K562 (cell line): Measurements from ENCODE around the gene POLR3K. TPM values are rescaled to one million over a fixed set of nuclear protein-coding genes. Genes with fewer than 3 reads are reported as not detected.

Experiments used
- FOXK1 ChIP-seq: sonication (generic); formaldehyde crosslinking; IDR thresholded peaks from 2 replicates; pipeline ENCODE4 v1.8.0; 2022; ENCODE audit warnings: missing genetic modification reagents, mild to moderate bottlenecking, borderline replicate concordance
- HNRNPK ChIP-seq: fragments of 200-400 bp; formaldehyde crosslinking; IDR thresholded peaks from one replicate; pipeline ENCODE4 v1.6.1; 2018; ENCODE audit warnings: mild to moderate bottlenecking, low read depth, low read length; ENCODE audit not compliant: poor library complexity, severe bottlenecking
- KDM4B ChIP-seq, 2 experiments: fragments of 450-650 bp in 1 of 2; sonication (generic) in 1 of 2; IDR thresholded peaks; 2 replicates each; pipeline ENCODE4 v1.6.1; 2016 to 2017; ENCODE audit warnings: borderline replicate concordance in 2 of 2, antibody characterized with exemption in 1 of 2, low read depth in 1 of 2, mild to moderate bottlenecking in 1 of 2
- MXI1 ChIP-seq: IDR thresholded peaks from 2 replicates; pipeline ENCODE4 v1.6.1; 2011; ENCODE audit warnings: low read depth, mild to moderate bottlenecking, improper control_type of control experiment, low read length
- MYC ChIP-seq, 2 experiments: fragments of 250-450 bp in 1 of 2; sonication (Bioruptor Pico) in 1 of 2; IDR thresholded peaks; 2 replicates each; pipeline versions ENCODE4 v1.5.1 to v1.6.1; 2012 to 2021; ENCODE audit warnings: low read depth in 2 of 2, borderline replicate concordance in 1 of 2, improper control_type of control experiment in 1 of 2, low read length in 1 of 2, mild to moderate bottlenecking in 1 of 2, moderate library complexity in 1 of 2
- OTX1 ChIP-seq: fragments of 450-650 bp; formaldehyde crosslinking; IDR thresholded peaks from 2 replicates; pipeline ENCODE4 v1.4.0; 2022; ENCODE audit warnings: mild to moderate bottlenecking
- POLR2AphosphoS2 ChIP-seq: IDR thresholded peaks from 2 replicates; pipeline ENCODE4 v1.6.1; 2012; ENCODE audit warnings: low read length, improper control_type of control experiment
- SREBF1 ChIP-seq: fragments of 150-350 bp; IDR thresholded peaks from 2 replicates; pipeline ENCODE4 v1.6.1; 2014; ENCODE audit warnings: antibody characterized with exemption, low read depth, low read length, borderline replicate concordance
- SRSF9 ChIP-seq: fragments of 200-400 bp; formaldehyde crosslinking; IDR thresholded peaks from 2 replicates; pipeline ENCODE4 v1.6.1; 2017; ENCODE audit warnings: low read depth, low read length, borderline replicate concordance
- THRAP3 ChIP-seq: fragments of 450-650 bp; IDR thresholded peaks from 2 replicates; pipeline ENCODE4 v1.6.1; 2016; ENCODE audit warnings: mild to moderate bottlenecking, inconsistent platforms, borderline replicate concordance
- ZNF830 ChIP-seq: fragments of 250-450 bp; sonication (Bioruptor Pico); IDR thresholded peaks from 2 replicates; pipeline ENCODE4 v1.5.0; 2021; ENCODE audit warnings: mild to moderate bottlenecking
- polyA plus RNA-seq, 8 experiments: library from polyadenylated mRNA; depleted of rRNA in 4 of 8; stranded (reverse) in 5 of 8; unstranded in 3 of 8; fragments of >200 nt; fragmentation: Nextera tagmentation in 2 of 8; fragmentation: Illumina TruSeq in 1 of 8; extraction: Ambion mirVana in 2 of 8; extraction: Trizol in 1 of 8; gene quantifications; 2 replicates each; pipeline versions ENCODE4 v1.2.1 to v1.2.3, GENCODE V29; 2011 to 2014; ENCODE audit warnings: inconsistent platforms in 1 of 8, missing spikeins in 1 of 8
- total RNA-seq, 7 experiments: library from RNA; depleted of rRNA in 6 of 7; stranded (reverse); fragments of >200 nt in 6 of 7; fragmentation: Illumina TruSeq in 2 of 7; extraction: Trizol in 2 of 7; gene quantifications; 2 replicates each; pipeline versions ENCODE4 v1.2.1 to v1.2.3, GENCODE V29; 2011 to 2021; ENCODE audit warnings: low replicate concordance in 1 of 7
- TF ChIP-seq, protein P1 (sequence below): fragments of 450-650 bp; IDR thresholded peaks from 2 replicates; pipeline ENCODE4 v1.6.1; 2016; ENCODE audit warnings: low read depth
- TF ChIP-seq, protein P2 (sequence below), 3 experiments: fragments of 200-800 bp in 1 of 3; fragments of 250-450 bp in 1 of 3; fragments of 450-650 bp in 1 of 3; sonication (Bioruptor Pico) in 1 of 3; sonication (Bioruptor generic) in 1 of 3; formaldehyde crosslinking in 1 of 3; IDR thresholded peaks; 2 replicates each; pipeline versions ENCODE4 v1.6.1 to v1.8.0; 2016 to 2022; ENCODE audit warnings: mild to moderate bottlenecking in 2 of 3, missing genetic modification characterization in 2 of 3, missing compliant biosample characterization in 1 of 3, moderate library complexity in 1 of 3
- TF ChIP-seq, protein P3 (sequence below): sonication (generic); formaldehyde crosslinking; IDR thresholded peaks from 2 replicates; pipeline ENCODE4 v1.8.1; 2022; ENCODE audit warnings: missing genetic modification reagents

Gene POLR3K
- total and polyA plus RNA-seq, 9 of the 15 experiments (the other 6 are each of a cell fraction or from before 2014, with no cell fraction given): 42.1 to 315 (median 86.7) TPM

DNA sequence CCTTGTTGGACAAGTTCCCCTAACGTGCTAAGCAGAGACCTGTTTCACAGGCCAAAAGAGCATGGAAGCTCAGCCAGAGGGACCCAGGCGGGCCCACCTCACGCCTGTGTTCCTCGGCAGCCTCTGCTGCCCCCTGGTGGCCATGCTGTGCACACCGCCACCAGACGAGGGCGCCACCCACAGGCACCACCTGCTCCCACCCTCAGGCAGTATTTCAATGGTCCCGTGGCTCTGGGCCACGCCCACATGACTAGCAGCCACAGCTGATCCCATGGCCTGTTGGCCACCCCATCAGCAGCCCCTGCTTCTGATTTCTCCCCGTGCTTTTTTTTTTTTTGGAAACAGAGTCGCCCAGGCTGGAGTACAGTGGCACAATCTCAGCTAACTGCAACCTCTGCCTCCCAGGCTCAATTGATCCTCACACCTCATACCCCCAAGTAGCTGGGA is 43.5 kb upstream of the POLR3K start (continued):
- TF ChIP-seq FOXK1 (0 out of 2 replicates have a peak, but pooled peaks have one; percentile 59), POLR2AphosphoS2 (peak; percentile 89; the same call in 1 of the 2 replicates), SRSF9 (no peak), HNRNPK (no peak), SREBF1 (peak; percentile 61; the same call in 1 of the 2 replicates), ZNF830 (CRISPR knock-in tag) (0 out of 2 replicates have a peak, but pooled peaks have one; percentile 75), OTX1 (CRISPR knock-in tag) (no peak), THRAP3 (no peak), MYC (IDR thresholded peaks at IDR 0.05; ENCODE audit: low read depth, low read length) (peak; percentile 89), MYC (CRISPR knock-in tag; IDR thresholded peaks at IDR 0.05; ENCODE audit: borderline replicate concordance, low read depth) (no peak), KDM4B (IDR thresholded peaks at IDR 0.05; ENCODE audit: borderline replicate concordance in 2 of 2, low read depth in 1 of 2) (no peak), MXI1 (peak; percentile 81)
- TF ChIP-seq, protein P1, sequence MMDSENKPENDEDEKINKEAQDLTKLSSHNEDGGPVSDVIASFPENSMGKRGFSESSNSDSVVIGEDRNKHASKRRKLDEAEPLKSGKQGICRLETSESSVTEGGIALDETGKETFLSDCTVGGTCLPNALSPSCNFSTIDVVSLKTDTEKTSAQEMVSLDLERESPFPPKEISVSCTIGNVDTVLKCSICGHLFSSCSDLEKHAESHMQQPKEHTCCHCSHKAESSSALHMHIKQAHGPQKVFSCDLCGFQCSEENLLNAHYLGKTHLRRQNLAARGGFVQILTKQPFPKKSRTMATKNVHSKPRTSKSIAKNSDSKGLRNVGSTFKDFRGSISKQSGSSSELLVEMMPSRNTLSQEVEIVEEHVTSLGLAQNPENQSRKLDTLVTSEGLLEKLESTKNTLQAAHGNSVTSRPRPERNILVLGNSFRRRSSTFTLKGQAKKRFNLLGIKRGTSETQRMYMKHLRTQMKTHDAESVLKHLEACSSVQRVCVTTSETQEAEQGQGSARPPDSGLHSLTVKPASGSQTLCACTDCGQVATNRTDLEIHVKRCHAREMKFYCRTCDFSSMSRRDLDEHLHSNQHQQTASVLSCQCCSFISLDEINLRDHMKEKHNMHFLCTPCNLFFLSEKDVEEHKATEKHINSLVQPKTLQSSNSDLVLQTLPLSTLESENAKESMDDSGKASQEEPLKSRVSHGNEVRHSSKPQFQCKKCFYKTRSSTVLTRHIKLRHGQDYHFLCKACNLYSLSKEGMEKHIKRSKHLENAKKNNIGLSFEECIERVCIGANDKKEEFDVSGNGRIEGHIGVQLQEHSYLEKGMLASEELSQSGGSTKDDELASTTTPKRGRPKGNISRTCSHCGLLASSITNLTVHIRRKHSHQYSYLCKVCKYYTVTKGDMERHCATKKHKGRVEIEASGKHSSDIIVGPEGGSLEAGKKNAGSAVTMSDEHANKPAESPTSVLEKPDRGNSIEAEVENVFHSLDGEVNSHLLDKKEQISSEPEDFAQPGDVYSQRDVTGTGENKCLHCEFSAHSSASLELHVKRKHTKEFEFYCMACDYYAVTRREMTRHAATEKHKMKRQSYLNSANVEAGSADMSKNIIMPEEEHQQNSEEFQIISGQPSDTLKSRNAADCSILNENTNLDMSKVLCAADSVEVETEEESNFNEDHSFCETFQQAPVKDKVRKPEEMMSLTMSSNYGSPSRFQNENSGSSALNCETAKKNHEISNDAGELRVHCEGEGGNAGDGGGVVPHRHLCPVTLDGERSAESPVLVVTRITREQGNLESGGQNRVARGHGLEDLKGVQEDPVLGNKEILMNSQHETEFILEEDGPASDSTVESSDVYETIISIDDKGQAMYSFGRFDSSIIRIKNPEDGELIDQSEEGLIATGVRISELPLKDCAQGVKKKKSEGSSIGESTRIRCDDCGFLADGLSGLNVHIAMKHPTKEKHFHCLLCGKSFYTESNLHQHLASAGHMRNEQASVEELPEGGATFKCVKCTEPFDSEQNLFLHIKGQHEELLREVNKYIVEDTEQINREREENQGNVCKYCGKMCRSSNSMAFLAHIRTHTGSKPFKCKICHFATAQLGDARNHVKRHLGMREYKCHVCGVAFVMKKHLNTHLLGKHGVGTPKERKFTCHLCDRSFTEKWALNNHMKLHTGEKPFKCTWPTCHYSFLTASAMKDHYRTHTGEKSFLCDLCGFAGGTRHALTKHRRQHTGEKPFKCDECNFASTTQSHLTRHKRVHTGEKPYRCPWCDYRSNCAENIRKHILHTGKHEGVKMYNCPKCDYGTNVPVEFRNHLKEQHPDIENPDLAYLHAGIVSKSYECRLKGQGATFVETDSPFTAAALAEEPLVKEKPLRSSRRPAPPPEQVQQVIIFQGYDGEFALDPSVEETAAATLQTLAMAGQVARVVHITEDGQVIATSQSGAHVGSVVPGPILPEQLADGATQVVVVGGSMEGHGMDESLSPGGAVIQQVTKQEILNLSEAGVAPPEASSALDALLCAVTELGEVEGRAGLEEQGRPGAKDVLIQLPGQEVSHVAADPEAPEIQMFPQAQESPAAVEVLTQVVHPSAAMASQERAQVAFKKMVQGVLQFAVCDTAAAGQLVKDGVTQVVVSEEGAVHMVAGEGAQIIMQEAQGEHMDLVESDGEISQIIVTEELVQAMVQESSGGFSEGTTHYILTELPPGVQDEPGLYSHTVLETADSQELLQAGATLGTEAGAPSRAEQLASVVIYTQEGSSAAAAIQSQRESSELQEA: no peak
- TF ChIP-seq, protein P2, sequence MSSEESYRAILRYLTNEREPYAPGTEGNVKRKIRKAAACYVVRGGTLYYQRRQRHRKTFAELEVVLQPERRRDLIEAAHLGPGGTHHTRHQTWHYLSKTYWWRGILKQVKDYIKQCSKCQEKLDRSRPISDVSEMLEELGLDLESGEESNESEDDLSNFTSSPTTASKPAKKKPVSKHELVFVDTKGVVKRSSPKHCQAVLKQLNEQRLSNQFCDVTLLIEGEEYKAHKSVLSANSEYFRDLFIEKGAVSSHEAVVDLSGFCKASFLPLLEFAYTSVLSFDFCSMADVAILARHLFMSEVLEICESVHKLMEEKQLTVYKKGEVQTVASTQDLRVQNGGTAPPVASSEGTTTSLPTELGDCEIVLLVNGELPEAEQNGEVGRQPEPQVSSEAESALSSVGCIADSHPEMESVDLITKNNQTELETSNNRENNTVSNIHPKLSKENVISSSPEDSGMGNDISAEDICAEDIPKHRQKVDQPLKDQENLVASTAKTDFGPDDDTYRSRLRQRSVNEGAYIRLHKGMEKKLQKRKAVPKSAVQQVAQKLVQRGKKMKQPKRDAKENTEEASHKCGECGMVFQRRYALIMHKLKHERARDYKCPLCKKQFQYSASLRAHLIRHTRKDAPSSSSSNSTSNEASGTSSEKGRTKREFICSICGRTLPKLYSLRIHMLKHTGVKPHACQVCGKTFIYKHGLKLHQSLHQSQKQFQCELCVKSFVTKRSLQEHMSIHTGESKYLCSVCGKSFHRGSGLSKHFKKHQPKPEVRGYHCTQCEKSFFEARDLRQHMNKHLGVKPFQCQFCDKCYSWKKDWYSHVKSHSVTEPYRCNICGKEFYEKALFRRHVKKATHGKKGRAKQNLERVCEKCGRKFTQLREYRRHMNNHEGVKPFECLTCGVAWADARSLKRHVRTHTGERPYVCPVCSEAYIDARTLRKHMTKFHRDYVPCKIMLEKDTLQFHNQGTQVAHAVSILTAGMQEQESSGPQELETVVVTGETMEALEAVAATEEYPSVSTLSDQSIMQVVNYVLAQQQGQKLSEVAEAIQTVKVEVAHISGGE (CRISPR knock-in tag; IDR thresholded peaks at IDR 0.05): no peak
- TF ChIP-seq, protein P3, sequence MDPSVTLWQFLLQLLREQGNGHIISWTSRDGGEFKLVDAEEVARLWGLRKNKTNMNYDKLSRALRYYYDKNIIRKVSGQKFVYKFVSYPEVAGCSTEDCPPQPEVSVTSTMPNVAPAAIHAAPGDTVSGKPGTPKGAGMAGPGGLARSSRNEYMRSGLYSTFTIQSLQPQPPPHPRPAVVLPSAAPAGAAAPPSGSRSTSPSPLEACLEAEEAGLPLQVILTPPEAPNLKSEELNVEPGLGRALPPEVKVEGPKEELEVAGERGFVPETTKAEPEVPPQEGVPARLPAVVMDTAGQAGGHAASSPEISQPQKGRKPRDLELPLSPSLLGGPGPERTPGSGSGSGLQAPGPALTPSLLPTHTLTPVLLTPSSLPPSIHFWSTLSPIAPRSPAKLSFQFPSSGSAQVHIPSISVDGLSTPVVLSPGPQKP (CRISPR knock-in tag): no peak
